Stimulated activated CD8-positive, alpha-beta memory T cell treated with anti-CD3 and anti-CD28 coated beads, Interleukin-15, amount 100 ng/mL, for 4 hours (primary cell): ENCODE measurements around the gene FGF18.
A peak's percentile ranks its signal among the peaks of the same experiment; 100 is the strongest.

Experiments
- DNase-seq, 2 donors: peaks; one replicate each; pipeline ENCODE4 v3.0.0-alpha.2; 2020; ENCODE audit warnings: low read depth in 2 of 2

The FGF18 gene

DNA sequence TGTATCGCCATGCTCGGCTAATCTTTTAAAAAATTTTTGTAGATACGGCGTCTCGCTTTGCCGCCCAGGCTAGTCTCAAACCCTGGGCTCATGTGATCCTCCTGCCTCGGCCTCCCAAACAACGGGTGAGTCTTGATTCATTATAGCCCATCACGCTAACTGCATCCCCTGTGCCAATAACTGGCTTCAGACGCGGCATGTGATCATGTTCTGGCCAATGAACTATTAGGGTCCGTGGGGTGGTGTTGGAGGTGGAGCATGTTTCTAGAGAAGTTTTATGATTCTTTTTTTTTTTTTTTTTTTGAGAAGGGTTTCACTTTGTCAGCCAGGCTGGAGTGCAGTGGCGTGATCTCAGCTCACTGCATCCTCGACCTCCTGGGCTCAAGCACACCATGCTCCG is 51.0 kb downstream of the FGF18 start:
- DNase-seq = no peak

DNA sequence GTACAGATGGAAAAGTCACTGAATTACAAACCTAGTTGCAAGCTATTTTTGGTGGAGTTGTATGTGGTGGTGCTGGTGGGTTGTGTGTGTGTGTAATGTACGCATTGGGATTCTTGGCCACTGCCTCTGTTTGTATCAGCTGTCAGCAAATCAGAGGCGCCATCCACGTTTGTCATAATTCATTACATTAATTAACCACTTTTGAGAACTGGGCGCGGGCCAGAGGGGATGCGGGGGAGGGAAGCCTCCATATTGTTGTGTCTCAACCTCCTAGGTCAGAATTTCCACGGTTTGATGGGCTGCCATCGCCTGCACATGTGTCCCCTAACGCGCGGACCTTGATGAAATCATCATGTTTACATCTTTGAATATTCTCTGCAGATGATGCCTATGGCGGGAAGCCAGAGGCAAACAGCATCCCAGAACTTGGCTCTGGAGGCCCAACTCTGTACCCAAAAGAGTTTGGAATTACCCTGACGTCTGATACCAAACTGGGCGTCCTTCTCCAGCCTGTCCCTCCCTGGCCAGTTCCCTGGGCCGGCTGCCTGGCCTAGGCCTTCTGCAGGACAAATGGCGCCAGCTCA is 54.9 kb downstream of the FGF18 start:
- no peak for DNase-seq

DNA sequence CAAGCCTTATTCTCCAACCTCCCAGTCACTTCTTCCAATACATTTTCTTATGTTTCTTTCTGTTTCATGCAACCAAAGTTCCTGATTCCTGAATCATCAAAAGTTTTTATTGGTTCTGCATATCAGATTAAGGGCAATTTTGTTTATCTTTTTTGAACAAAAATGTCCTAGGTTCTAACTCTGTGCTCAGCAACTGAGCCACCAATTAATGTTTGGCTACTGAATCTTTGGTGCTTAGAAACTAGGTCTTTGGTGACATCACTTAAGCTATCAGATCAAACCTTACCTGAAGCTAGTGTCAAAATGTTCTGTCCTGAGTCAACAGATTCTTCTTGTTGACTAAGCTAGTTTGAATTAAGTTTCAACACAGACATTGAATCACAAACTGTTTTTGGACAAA is 56.1 kb downstream of the FGF18 start:
- no peak for DNase-seq

- no peak for DNase-seq
These were observed 57.3 kb downstream of the FGF18 start for GRCh38 chr5:171476701-171477100.

DNA sequence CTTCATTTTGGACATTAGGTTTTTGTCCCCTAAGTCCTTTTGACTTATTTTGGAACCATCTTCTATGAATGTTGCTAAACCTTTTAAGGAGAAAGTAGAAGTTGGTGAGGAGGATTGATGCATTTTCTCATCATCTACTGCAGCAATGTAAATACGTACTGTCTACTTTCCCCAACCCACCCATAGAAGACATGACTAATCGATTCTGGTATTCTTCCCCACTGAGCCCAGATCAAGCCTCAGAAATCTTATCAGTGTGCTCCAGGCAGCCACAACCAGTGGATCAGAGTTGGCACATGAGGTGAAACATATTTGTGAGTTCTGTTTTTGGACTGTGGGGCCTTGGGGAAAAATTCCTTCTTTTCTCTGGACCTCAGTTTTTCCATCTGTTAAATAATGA is 57.7 kb downstream of the FGF18 start:
- DNase-seq = no peak

- DNase-seq = no peak
These were observed 58.2 kb downstream of the FGF18 start for GRCh38 chr5:171477666-171478065.

GRCh38 chr5:171478946-171479775 is 59.7 kb downstream of the FGF18 start:
- DNase-seq = no peak

DNA sequence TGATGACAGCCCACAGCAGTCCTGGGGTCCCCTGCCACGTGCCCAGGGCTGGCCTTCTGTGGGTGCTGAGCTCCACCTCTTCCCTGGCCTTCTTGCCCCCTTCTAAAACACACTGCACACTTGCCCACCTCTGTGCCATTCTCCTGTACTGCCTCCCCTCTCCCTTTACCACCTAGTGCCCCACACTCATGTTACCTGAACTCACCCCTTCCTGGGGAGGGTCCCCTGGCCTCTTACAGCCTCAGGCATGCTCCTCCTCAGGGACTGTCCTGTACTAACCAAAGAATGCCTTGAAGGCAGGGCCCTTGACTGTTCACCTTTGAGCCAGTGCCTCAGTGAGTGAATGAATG is 60.3 kb downstream of the FGF18 start:
- DNase-seq = no peak

GRCh38 chr5:171480239-171480638 is 60.8 kb downstream of the FGF18 start:
- DNase-seq = no peak

- no peak for DNase-seq
These were observed 62.4 kb downstream of the FGF18 start for GRCh38 chr5:171481571-171482433.

DNA sequence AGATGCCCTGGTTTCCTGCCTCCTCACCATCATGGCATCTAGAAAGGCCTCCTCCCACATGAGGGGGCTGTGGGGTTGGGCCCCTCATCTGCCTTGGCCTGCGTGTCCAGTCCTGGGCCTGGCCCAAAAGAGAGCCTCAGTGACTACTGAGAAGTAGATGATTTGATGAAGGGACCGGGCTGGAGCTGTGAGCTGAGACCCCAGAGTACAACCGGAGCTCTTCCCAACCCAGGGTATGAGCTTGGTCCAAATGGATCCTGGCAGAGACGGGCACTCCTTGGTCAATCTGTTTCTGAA is 62.9 kb downstream of the FGF18 start:
- DNase-seq = no peak

DNA sequence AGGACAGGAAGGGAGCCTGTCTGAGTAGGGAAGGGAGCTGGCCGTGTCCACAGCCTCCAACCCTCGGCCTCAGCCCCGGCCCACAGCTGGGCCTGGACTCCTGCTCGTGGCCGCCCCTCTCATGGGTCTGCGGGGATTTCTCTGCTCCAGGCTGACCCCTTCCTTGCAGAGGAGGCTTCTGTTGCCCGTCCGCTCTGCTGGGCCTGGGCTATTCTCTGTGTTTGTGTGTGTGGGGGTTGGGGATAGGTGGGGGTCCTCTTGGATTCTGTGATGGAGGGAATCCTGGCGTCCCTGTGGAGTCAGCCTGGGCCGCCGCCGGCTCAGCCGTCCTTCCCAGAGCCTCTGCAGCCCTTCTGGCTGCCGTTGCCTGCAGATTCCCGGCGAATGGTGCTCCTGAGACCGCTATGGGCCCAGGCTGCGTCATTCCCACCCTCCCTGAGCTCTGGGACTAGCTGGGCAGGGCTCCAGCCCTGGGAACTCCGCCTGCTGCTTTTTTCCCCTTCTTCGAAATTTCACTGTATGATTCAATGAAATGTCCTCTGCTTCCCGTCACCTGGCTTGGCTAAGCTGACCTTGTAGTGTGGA is 64.2 kb downstream of the FGF18 start:
- no peak for DNase-seq

- DNase-seq = peak in 1 of 2 donors; percentile 2
These were observed 65.0 kb downstream of the FGF18 start for GRCh38 chr5:171484460-171484899.

- DNase-seq = no peak
These were observed 66.2 kb downstream of the FGF18 start for GRCh38 chr5:171485668-171486067.

DNA sequence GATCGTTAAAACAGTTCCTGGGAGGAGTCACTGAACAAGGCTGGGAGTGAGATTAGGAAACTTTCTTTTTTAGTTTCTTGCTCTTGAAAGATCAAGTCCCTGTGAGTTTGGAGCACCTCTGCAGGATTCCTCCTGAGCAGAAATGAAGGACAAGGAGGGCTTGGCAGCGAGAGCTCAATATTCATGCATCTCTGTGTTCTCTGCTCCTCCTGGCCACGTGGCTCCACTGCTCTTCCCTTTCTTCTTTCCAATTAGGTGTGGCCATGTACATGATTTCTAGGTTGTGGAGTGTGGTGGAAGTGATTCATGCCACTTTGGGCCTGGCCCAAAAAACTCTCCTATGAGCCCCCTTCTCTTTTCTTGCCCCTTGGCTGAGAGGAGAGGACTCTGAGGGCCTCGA is 67.2 kb downstream of the FGF18 start:
- DNase-seq = no peak

DNA sequence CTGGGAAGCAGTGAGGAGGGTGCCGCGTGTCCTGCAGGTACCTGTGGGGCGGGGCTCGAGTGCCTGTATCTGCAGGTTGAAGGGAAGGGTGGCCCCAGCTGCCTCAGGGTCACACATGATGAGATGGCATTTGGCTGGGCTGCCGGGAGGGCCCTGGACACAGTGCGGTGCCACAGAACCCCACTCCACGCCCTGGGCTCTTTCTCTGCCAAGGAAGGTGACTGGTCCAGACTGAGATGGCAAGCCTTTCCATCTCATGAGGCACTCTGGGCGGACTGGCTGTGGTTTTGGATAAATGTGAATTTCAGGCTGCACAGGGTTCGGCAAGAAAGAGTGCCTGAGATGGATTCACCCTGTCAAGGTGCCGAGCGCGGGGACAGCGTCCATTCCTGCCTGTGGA is 69.4 kb downstream of the FGF18 start:
- no peak for DNase-seq

DNA sequence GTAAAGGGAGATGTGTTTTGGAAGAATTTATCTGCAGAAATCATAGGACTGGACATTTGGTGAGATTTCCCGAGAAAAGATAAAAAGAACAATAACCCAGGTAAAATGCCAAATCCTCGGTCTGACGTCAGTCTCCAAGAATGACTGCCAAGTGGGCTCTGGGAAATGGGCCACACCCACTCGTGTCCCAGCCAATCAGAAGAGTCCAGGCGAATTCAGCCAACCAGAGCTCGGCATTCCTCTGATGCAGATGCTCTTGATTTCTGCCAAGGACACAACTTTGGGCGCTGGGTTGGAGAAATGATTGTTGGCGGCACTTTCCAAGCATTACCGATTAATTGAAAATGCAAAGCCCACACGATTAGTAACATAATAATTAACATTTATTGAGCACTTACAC is 73.3 kb downstream of the FGF18 start:
- DNase-seq = no peak

- no peak for DNase-seq
These were observed 74.4 kb downstream of the FGF18 start for GRCh38 chr5:171493646-171494393.

GRCh38 chr5:171494452-171495121 is 75.1 kb downstream of the FGF18 start:
- no peak for DNase-seq

DNA sequence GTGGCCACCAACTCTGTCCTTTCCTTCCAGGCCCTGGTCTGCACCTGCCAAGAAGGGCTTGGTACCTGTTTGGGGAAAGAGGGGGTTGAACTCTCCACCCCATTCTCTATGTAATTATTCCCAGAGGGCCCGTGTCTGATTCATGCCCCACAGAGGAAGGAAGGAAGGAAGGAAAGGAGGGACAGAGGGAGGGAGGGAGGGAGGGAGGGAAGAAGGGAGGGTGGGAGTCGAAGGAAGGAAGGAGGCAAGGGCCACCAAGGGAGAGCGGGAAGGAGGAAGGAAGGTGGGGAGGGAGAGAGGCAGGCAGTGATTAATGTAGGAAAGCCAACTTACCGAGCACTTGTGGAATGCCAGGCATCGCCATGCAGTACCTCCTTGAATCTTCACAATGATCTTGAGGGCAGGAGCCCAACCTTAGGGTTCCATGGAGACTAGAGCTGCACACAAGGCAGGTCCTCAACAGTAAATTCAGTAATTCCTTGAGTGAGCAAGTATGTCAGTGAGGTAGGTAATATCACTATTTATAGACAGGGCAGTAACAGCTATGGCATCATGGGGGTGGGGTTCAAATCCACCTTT is 75.8 kb downstream of the FGF18 start:
- no peak for DNase-seq

GRCh38 chr5:171496456-171496855 is 77.0 kb downstream of the FGF18 start:
- no peak for DNase-seq
